ENCODE results near the gene WNK1.

Gene WNK1

GRCh38 chr12:951176-951575 lies 198.8 kb downstream of the WNK1 start:
- no peak overlapping the region for H3K4me3 ChIP-seq (ENCODE audit: low read depth in 1 of 2, low read length in 2 of 2)
- H3K9me3 ChIP-seq (ENCODE audit: low read length) = no peaks in the 10 kb centered on the region
- H3K36me3 ChIP-seq (ENCODE audit: insufficient read depth, low read length) = no peaks in the 10 kb centered on the region
- H3K9ac ChIP-seq (ENCODE audit: low read length) = no peak overlapping the region
- no peaks in the 10 kb centered on the region for H3K27me3 ChIP-seq (ENCODE audit: control insufficient read depth in 1 of 2, insufficient read depth in 2 of 2, low read length in 2 of 2)
- H3K4me1 ChIP-seq (ENCODE audit: insufficient read depth, low read length) = peaks cover 8% of the 10 kb centered on the region
- H3K27ac ChIP-seq (ENCODE audit: low read depth, low read length) = no peak overlapping the region

GRCh38 chr12:953776-954175 lies 201.4 kb downstream of the WNK1 start:
- H3K4me1 ChIP-seq (ENCODE audit: insufficient read depth, low read length) = peaks cover 2% of the 10 kb centered on the region
- H3K4me3 ChIP-seq (ENCODE audit: low read depth in 1 of 2, low read length in 2 of 2) = no peak overlapping the region
- H3K27me3 ChIP-seq (ENCODE audit: control insufficient read depth in 1 of 2, insufficient read depth in 2 of 2, low read length in 2 of 2) = no peaks in the 10 kb centered on the region
- no peak overlapping the region for H3K9ac ChIP-seq (ENCODE audit: low read length)
- no peak overlapping the region for H3K27ac ChIP-seq (ENCODE audit: low read depth, low read length)
- no peaks in the 10 kb centered on the region for H3K9me3 ChIP-seq (ENCODE audit: low read length)
- H3K36me3 ChIP-seq (ENCODE audit: insufficient read depth, low read length) = no peaks in the 10 kb centered on the region

GRCh38 chr12:954741-955140 lies 202.4 kb downstream of the WNK1 start:
- H3K9me3 ChIP-seq (ENCODE audit: low read length) = no peaks in the 10 kb centered on the region
- H3K4me1 ChIP-seq (ENCODE audit: insufficient read depth, low read length) = no peaks in the 10 kb centered on the region
- no peak overlapping the region for H3K9ac ChIP-seq (ENCODE audit: low read length)
- H3K27ac ChIP-seq (ENCODE audit: low read depth, low read length) = no peak overlapping the region
- no peak overlapping the region for H3K4me3 ChIP-seq (ENCODE audit: low read depth in 1 of 2, low read length in 2 of 2)
- no peaks in the 10 kb centered on the region for H3K36me3 ChIP-seq (ENCODE audit: insufficient read depth, low read length)
- H3K27me3 ChIP-seq (ENCODE audit: control insufficient read depth in 1 of 2, insufficient read depth in 2 of 2, low read length in 2 of 2) = no peaks in the 10 kb centered on the region

GRCh38 chr12:955939-956338 lies 203.6 kb downstream of the WNK1 start:
- H3K4me3 ChIP-seq (ENCODE audit: low read depth in 1 of 2, low read length in 2 of 2) = no peak overlapping the region
- H3K9me3 ChIP-seq (ENCODE audit: low read length) = no peaks in the 10 kb centered on the region
- H3K9ac ChIP-seq (ENCODE audit: low read length) = no peak overlapping the region
- H3K4me1 ChIP-seq (ENCODE audit: insufficient read depth, low read length) = no peaks in the 10 kb centered on the region
- no peaks in the 10 kb centered on the region for H3K36me3 ChIP-seq (ENCODE audit: insufficient read depth, low read length)
- H3K27ac ChIP-seq (ENCODE audit: low read depth, low read length) = no peak overlapping the region
- no peaks in the 10 kb centered on the region for H3K27me3 ChIP-seq (ENCODE audit: control insufficient read depth in 1 of 2, insufficient read depth in 2 of 2, low read length in 2 of 2)

GRCh38 chr12:958588-959123 lies 206.3 kb downstream of the WNK1 start:
- no peaks in the 10 kb centered on the region for H3K4me1 ChIP-seq (ENCODE audit: insufficient read depth, low read length)
- H3K9ac ChIP-seq (ENCODE audit: low read length) = no peak overlapping the region
- no peak overlapping the region for H3K4me3 ChIP-seq (ENCODE audit: low read depth in 1 of 2, low read length in 2 of 2)
- H3K36me3 ChIP-seq (ENCODE audit: insufficient read depth, low read length) = no peaks in the 10 kb centered on the region
- no peaks in the 10 kb centered on the region for H3K27me3 ChIP-seq (ENCODE audit: control insufficient read depth in 1 of 2, insufficient read depth in 2 of 2, low read length in 2 of 2)
- no peak overlapping the region for H3K27ac ChIP-seq (ENCODE audit: low read depth, low read length)
- no peaks in the 10 kb centered on the region for H3K9me3 ChIP-seq (ENCODE audit: low read length)
